Thoracic aorta (tissue), 2 donors: ENCODE results near the gene TGFBR2. TPM values are rescaled to one million over a fixed set of nuclear protein-coding genes. Genes with fewer than 3 reads are reported as not detected.
"Not testable (repeated sequence)": the region's sequence is repeated elsewhere in the genome, so short reads cannot be mapped to it uniquely, and the experiment has no call there.

Experiments used
- ATAC-seq: fragments of 150-250 bp; one replicate; pipeline ENCODE4 v1.8.0; 2017; ENCODE audit warnings: low read depth; ENCODE audit not compliant: insufficient number of reproducible peaks, low FRiP score
- DNase-seq: peaks from one replicate; pipeline ENCODE4 v3.0.0-alpha.2; 2020; ENCODE audit warnings: low spot score
- H3K27ac ChIP-seq, 2 donors: fragments of 200-600 bp; sonication (generic); 1 replicate in 1 of 2; 2 replicates in 1 of 2; pipeline ENCODE4 v1.5.1; 2016; ENCODE audit warnings: mild to moderate bottlenecking in 2 of 2, moderate library complexity in 2 of 2
- H3K27me3 ChIP-seq: fragments of 200-600 bp; sonication (generic); replicated peaks from 2 replicates; pipeline ENCODE4 v1.6.0; 2016; ENCODE audit warnings: mild to moderate bottlenecking; ENCODE audit not compliant: insufficient read depth
- H3K36me3 ChIP-seq: fragments of 200-600 bp; sonication (generic); one replicate; pipeline ENCODE4 v1.5.1; 2016
- H3K4me1 ChIP-seq, 2 donors: fragments of 200-600 bp; sonication (generic); 1 replicate in 1 of 2; 2 replicates in 1 of 2; pipeline versions ENCODE4 v1.5.1 to v1.6.0; 2016; ENCODE audit warnings: low read depth in 2 of 2, mild to moderate bottlenecking in 1 of 2; ENCODE audit not compliant: control insufficient read depth in 1 of 2
- H3K4me3 ChIP-seq: fragments of 200-600 bp; sonication (generic); 2 replicates; pipeline ENCODE4 v1.5.1; 2016; ENCODE audit warnings: mild to moderate bottlenecking
- H3K9me3 ChIP-seq: fragments of 200-600 bp; sonication (generic); 2 replicates; pipeline ENCODE4 v1.5.1; 2016
- CTCF ChIP-seq: fragments of 200-600 bp; sonication (generic); IDR thresholded peaks from one replicate; pipeline ENCODE4 v1.5.1; 2019; ENCODE audit warnings: antibody characterized with exemption
- total RNA-seq, 2 donors: library from RNA; depleted of rRNA; stranded (reverse); fragments of >200 nt; gene quantifications; one replicate each; pipeline versions ENCODE4 v1.1.0 to v1.2.3, GENCODE V29; 2016

Gene TGFBR2
- total RNA-seq, 2 donors from 2014 or later: 250 to 355 TPM

DNA sequence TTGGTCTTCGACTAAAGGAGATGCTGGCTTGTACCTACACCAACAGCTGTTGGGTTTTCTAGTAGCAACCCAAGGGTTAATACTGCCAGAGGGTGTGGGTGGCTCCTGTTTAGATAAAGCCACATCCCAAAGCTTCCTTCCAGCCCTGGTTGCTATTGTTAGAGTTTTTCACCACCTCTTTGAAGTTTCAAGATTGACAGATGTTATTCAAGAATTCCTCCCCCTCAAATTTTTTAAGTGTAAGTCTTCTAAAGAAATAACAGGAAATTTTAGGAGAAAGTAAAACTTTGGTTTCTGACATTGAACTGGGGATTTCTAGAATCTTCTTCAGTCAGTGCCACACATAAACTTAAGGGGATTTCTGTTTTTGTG is 60.9 kb downstream of the TGFBR2 start:
- H3K9me3 ChIP-seq: no peaks in the 10 kb centered on the region
- no peak for TF ChIP-seq CTCF
- no peak overlapping the region for H3K27ac ChIP-seq

GRCh38 chr3:30668051-30668609 is 61.7 kb downstream of the TGFBR2 start:
- ATAC-seq (no peak), DNase-seq (no peak)
- Histone ChIP-seq H3K9me3 (no peaks in the 10 kb centered on the region), H3K4me3 (no peak overlapping the region), H3K27ac (no peak overlapping the region), H3K36me3 (peaks cover 13% of the 10 kb centered on the region), H3K4me1 (peaks cover 34 to 51% of the 10 kb centered on the region in 2 donors), H3K27me3 (no peaks in the 10 kb centered on the region)
- TF ChIP-seq CTCF: no peak

More for the DNA sequence above, 60.9 kb downstream of the TGFBR2 start:
- Histone ChIP-seq H3K36me3 (peaks cover 11% of the 10 kb centered on the region), H3K4me3 (no peak overlapping the region), H3K4me1 (peaks cover 35 to 51% of the 10 kb centered on the region in 2 donors), H3K27me3 (no peaks in the 10 kb centered on the region)
- no peak for DNase-seq
- no peak for ATAC-seq

DNA sequence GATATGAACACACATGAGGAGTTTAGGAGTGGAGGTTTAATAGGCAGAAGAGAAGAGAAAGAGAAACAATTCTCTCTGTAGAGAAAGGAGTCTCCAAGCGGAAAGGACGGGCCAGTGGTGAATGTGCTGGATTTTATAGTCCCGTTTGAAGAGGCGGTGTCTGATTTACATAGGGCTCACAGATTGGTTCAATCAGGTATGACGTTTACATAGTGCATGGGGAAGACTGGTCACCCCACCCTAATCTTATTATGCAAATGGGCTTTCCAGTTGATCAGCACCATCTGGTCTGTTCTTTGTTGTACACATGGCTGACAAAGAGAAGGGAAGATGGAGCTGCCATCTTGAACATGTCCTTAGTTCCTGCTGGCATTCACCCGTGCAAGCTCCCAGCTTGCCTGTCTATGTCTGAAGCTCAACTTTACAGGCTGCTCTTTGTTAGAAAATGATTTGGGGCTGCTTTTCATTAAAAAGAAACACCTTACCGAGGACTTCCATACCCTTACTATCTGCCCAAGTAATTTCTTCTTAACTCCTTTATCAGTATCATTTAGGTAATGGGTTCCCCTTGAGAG is 63.0 kb downstream of the TGFBR2 start:
- H3K27me3 ChIP-seq, H3K9me3 ChIP-seq, H3K4me3 ChIP-seq, H3K27ac ChIP-seq, DNase-seq, ATAC-seq: not testable (repeated sequence)
- H3K4me1 ChIP-seq: peaks cover 33 to 47% of the 10 kb centered on the region in 2 donors
- peaks cover 13% of the 10 kb centered on the region for H3K36me3 ChIP-seq

DNA sequence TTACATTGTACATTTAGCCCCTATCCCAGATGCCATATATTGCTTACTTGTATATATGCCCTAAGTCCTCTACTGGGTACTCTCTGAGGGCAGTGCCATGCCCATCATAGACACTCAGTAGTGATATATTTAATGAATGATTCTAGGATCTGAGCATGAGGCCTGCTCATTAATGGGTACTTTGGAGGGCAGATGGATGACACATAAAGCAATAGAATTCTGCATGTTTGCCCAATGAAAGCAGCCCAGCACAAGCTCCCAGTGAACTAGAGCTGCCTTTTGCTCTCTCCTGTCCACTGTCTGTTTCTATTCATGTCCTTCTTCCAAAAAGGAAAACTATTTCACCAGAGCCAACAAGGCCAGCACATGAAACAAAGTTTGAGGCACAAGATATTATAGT is 63.9 kb downstream of the TGFBR2 start:
- no peak for ATAC-seq
- Histone ChIP-seq H3K9me3 (no peaks in the 10 kb centered on the region), H3K27ac (no peak overlapping the region), H3K4me3 (no peak overlapping the region), H3K27me3 (no peaks in the 10 kb centered on the region), H3K4me1 (peaks cover 28 to 41% of the 10 kb centered on the region in 2 donors), H3K36me3 (peaks cover 20% of the 10 kb centered on the region)
- no peak for TF ChIP-seq CTCF
- no peak for DNase-seq

DNA sequence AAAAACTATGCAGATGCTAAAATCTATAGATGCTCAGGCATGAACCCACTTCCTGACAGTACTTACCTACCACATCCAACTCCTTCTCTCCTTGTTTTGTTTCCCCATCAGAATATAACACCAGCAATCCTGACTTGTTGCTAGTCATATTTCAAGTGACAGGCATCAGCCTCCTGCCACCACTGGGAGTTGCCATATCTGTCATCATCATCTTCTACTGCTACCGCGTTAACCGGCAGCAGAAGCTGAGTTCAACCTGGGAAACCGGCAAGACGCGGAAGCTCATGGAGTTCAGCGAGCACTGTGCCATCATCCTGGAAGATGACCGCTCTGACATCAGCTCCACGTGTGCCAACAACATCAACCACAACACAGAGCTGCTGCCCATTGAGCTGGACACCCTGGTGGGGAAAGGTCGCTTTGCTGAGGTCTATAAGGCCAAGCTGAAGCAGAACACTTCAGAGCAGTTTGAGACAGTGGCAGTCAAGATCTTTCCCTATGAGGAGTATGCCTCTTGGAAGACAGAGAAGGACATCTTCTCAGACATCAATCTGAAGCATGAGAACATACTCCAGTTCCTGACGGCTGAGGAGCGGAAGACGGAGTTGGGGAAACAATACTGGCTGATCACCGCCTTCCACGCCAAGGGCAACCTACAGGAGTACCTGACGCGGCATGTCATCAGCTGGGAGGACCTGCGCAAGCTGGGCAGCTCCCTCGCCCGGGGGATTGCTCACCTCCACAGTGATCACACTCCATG is 65.3 kb downstream of the TGFBR2 start:
- ATAC-seq (no peak), DNase-seq (no peak)
- peaks cover 26% of the 10 kb centered on the region for H3K36me3 ChIP-seq
- H3K9me3 ChIP-seq: no peaks in the 10 kb centered on the region
- no peak for TF ChIP-seq CTCF
- no peak overlapping the region for H3K4me3 ChIP-seq
- H3K27ac ChIP-seq: no peak overlapping the region
- H3K4me1 ChIP-seq: peaks cover 22 to 38% of the 10 kb centered on the region in 2 donors
- H3K27me3 ChIP-seq: no peaks in the 10 kb centered on the region
